H9 (cell line): ENCODE data around the gene PLCB1. TPM values are rescaled to one million over a fixed set of nuclear protein-coding genes. Genes with fewer than 3 reads are reported as not detected.

Experiments used
- DNase-seq: peaks from one replicate; pipeline ENCODE4 v3.0.0-alpha.2; 2017
- H2AFZ ChIP-seq: one replicate; pipeline ENCODE4 v1.6.1; 2013; ENCODE audit warnings: mild to moderate bottlenecking, low read length, control low read depth, moderate library complexity
- H2AK5ac ChIP-seq: 2 replicates; pipeline ENCODE4 v1.6.1; 2013; ENCODE audit warnings: low read length, control low read depth, mixed read lengths; ENCODE audit not compliant: insufficient read length
- H2BK120ac ChIP-seq: one replicate; pipeline ENCODE4 v1.6.1; 2013; ENCODE audit warnings: low read depth, mild to moderate bottlenecking, low read length, control low read depth, inconsistent platforms; ENCODE audit not compliant: poor library complexity, severe bottlenecking
- H2BK12ac ChIP-seq: 2 replicates; pipeline ENCODE4 v1.6.1; 2013; ENCODE audit warnings: low read length, control low read depth, mixed read lengths, low read depth; ENCODE audit not compliant: insufficient read length
- H2BK15ac ChIP-seq: 2 replicates; pipeline ENCODE4 v1.6.1; 2013; ENCODE audit warnings: low read depth, low read length, control low read depth
- H2BK20ac ChIP-seq: one replicate; pipeline ENCODE4 v1.6.1; 2013; ENCODE audit warnings: low read depth, mild to moderate bottlenecking, low read length, control low read depth, inconsistent platforms; ENCODE audit not compliant: poor library complexity, severe bottlenecking
- H2BK5ac ChIP-seq: 2 replicates; pipeline ENCODE4 v1.6.1; 2013; ENCODE audit warnings: low read length, control low read depth, mixed read lengths; ENCODE audit not compliant: insufficient read length
- H3K14ac ChIP-seq: 2 replicates; pipeline ENCODE4 v1.6.1; 2013; ENCODE audit warnings: low read length, control low read depth; ENCODE audit not compliant: insufficient read depth
- H3K18ac ChIP-seq: 2 replicates; pipeline ENCODE4 v1.6.1; 2013; ENCODE audit warnings: low read depth, mild to moderate bottlenecking, mixed read lengths, low read length, control low read depth; ENCODE audit not compliant: insufficient read length
- H3K23ac ChIP-seq: 2 replicates; pipeline ENCODE4 v1.6.1; 2013; ENCODE audit warnings: low read length, control low read depth, mixed read lengths, low read depth; ENCODE audit not compliant: insufficient read length
- H3K23me2 ChIP-seq: 2 replicates; pipeline ENCODE4 v1.6.1; 2013; ENCODE audit warnings: low read depth, mild to moderate bottlenecking, mixed read lengths, low read length, control low read depth; ENCODE audit not compliant: insufficient read length, poor library complexity, severe bottlenecking
- H3K27ac ChIP-seq: 2 replicates; pipeline ENCODE4 v1.5.1; 2013; ENCODE audit warnings: low read length, control low read depth, mixed read lengths, low read depth; ENCODE audit not compliant: insufficient read length
- H3K27me3 ChIP-seq: 2 replicates; pipeline ENCODE4 v1.6.1; 2013; ENCODE audit warnings: low read length, control low read depth, inconsistent platforms; ENCODE audit not compliant: insufficient read depth
- H3K4ac ChIP-seq: 2 replicates; pipeline ENCODE4 v1.6.1; 2013; ENCODE audit warnings: low read depth, mild to moderate bottlenecking, control low read depth, inconsistent platforms, low read length, moderate library complexity
- H3K4me1 ChIP-seq: 2 replicates; pipeline ENCODE4 v1.6.1; 2013; ENCODE audit warnings: low read length, control low read depth, inconsistent platforms; ENCODE audit not compliant: insufficient read depth
- H3K4me2 ChIP-seq: 2 replicates; pipeline ENCODE4 v1.6.1; 2013; ENCODE audit warnings: low read length, control low read depth, mixed read lengths; ENCODE audit not compliant: insufficient read length, insufficient read depth
- H3K56ac ChIP-seq: 2 replicates; pipeline ENCODE4 v1.6.1; 2013; ENCODE audit warnings: low read depth, mild to moderate bottlenecking, mixed read lengths, low read length, control low read depth; ENCODE audit not compliant: insufficient read length
- H3K79me1 ChIP-seq: 2 replicates; pipeline ENCODE4 v1.6.1; 2013; ENCODE audit warnings: low read depth, mild to moderate bottlenecking, moderate library complexity, low read length, control low read depth, inconsistent platforms; ENCODE audit not compliant: insufficient read depth, poor library complexity, severe bottlenecking
- H3K79me2 ChIP-seq: 2 replicates; pipeline ENCODE4 v1.6.1; 2013; ENCODE audit warnings: low read length, control low read depth, inconsistent platforms; ENCODE audit not compliant: insufficient read depth
- H3K9ac ChIP-seq: 2 replicates; pipeline ENCODE4 v1.6.1; 2013; ENCODE audit warnings: low read length, control low read depth, mixed read lengths; ENCODE audit not compliant: insufficient read length; ENCODE audit errors: extremely low read depth
- H3K9me3 ChIP-seq: one replicate; pipeline ENCODE4 v1.6.1; 2013; ENCODE audit warnings: low read depth, low read length, inconsistent platforms; ENCODE audit not compliant: control insufficient read depth
- H3T11ph ChIP-seq: one replicate; pipeline ENCODE4 v1.6.1; 2013; ENCODE audit warnings: mild to moderate bottlenecking, low read length, control low read depth, inconsistent platforms
- H4K20me1 ChIP-seq: one replicate; pipeline ENCODE4 v1.6.1; 2013; ENCODE audit not compliant: control insufficient read depth, insufficient read length, insufficient read depth
- H4K5ac ChIP-seq: 2 replicates; pipeline ENCODE4 v1.6.1; 2013; ENCODE audit warnings: low read depth, mild to moderate bottlenecking, mixed read lengths, low read length, control low read depth; ENCODE audit not compliant: insufficient read length
- H4K8ac ChIP-seq: replicated peaks from 2 replicates; pipeline ENCODE4 v1.6.1; 2013; ENCODE audit warnings: low read length, control low read depth, mixed read lengths, low read depth; ENCODE audit not compliant: insufficient read length
- H4K91ac ChIP-seq: 2 replicates; pipeline ENCODE4 v1.6.1; 2013; ENCODE audit warnings: low read depth, mild to moderate bottlenecking, moderate library complexity, mixed read lengths, low read length, control low read depth; ENCODE audit not compliant: insufficient read length
- H3K27ac Mint-ChIP-seq, 3 experiments: 2 replicates in 2 of 3; 3 replicates in 1 of 3; pipeline ENCODE4 v1.8.0; 2020 to 2021; ENCODE audit warnings: mixed read lengths in 3 of 3, mild to moderate bottlenecking in 1 of 3, moderate library complexity in 1 of 3
- H3K27me3 Mint-ChIP-seq: 2 replicates; pipeline ENCODE4 v1.8.0; 2021; ENCODE audit warnings: low read depth, mild to moderate bottlenecking, moderate library complexity, mixed read lengths
- H3K36me3 Mint-ChIP-seq, 3 experiments: 2 replicates in 2 of 3; 3 replicates in 1 of 3; pipeline ENCODE4 v1.8.0; 2020 to 2021; ENCODE audit warnings: low read depth in 3 of 3, mixed read lengths in 3 of 3; ENCODE audit not compliant: insufficient read depth in 1 of 3
- H3K4me1 Mint-ChIP-seq, 2 experiments: 2 replicates each; pipeline ENCODE4 v1.8.0; 2020; ENCODE audit warnings: mixed read lengths in 2 of 2
- H3K4me3 Mint-ChIP-seq, 2 experiments: 2 replicates in 1 of 2; 3 replicates in 1 of 2; pipeline ENCODE4 v1.8.0; 2020 to 2021; ENCODE audit warnings: mild to moderate bottlenecking in 2 of 2, mixed read lengths in 2 of 2, moderate library complexity in 1 of 2
- H3K9me3 Mint-ChIP-seq, 2 experiments: 2 replicates in 1 of 2; 3 replicates in 1 of 2; pipeline ENCODE4 v1.8.0; 2020; ENCODE audit warnings: mild to moderate bottlenecking in 2 of 2, mixed read lengths in 2 of 2, moderate library complexity in 1 of 2
- WGBS: extraction: QIAGEN DNeasy Blood & Tissue Kit; methylation state at CpG from one replicate; pipeline ENCODE4 v1.1.7; 2013; ENCODE audit warnings: missing lambda C conversion rate, low lambda C conversion rate, mixed read lengths; ENCODE audit not compliant: insufficient read length; ENCODE audit errors: extremely low coverage; 5-methylcytosine and 5-hydroxymethylcytosine counted together
- total RNA-seq: library from RNA; stranded (reverse); gene quantifications from 2 replicates; pipeline ENCODE4 v1.2.1, GENCODE V29; 2021
- TF ChIP-seq, protein P1 (sequence below): fragments of 200-600 bp; sonication (generic); conservative IDR thresholded peaks from 3 replicates; pipeline ENCODE4 v1.8.0; 2021; ENCODE audit warnings: antibody characterized with exemption, mild to moderate bottlenecking

PLCB1 gene
- total RNA-seq, 1 experiment from 2014 or later: 11.5 TPM

DNA sequence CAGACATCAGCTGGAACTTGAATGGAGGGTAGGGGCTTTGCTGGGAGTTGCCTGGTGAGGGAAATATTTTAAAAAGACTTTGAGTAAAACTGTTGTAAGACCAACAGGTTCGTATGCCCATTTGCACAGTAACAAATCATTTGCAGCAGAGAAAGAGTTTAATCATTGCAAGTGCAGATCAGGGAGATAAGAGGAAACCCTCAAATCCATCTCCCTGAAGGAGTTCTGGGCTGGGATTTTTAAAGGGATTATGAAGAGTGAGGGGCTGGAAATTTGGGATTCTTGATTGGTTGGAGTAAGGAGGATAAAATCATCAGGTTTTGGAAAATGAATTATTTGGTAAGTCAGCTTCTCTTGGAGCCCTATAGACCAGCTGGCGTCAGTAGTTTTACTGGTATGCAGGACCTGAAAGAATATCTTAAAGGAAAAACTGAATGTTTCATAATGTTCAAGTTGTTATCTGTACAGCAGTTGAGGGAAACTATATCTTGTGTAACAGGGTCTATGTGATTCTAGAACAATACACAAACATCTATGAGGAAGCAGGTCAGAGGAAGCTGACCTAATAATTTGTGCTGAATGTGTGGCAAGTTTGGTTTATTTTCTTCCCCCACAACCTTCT is 295.5 kb downstream of the PLCB1 start:
- Histone ChIP-seq H4K91ac (no peak overlapping the region), H4K5ac (no peak overlapping the region), H4K8ac (no peak overlapping the region), H3K4ac (no peak overlapping the region), H3K4me1 (peaks cover under 1% of the 10 kb centered on the region; the same call in 1 of the 2 replicates), H3K56ac (no peak overlapping the region), H3K18ac (no peak overlapping the region), H3K23me2 (no peaks in the 10 kb centered on the region), H3T11ph (no peak overlapping the region), H3K27ac (no peak overlapping the region), H2BK12ac (no peak overlapping the region), H3K9ac (no peak overlapping the region), H2BK15ac (no peak overlapping the region), H2BK5ac (no peak overlapping the region), H3K27me3 (no peaks in the 10 kb centered on the region), H3K79me2 (no peaks in the 10 kb centered on the region), H2AFZ (no peak overlapping the region), H3K23ac (no peak overlapping the region), H2BK20ac (no peak overlapping the region), H4K20me1 (no peaks in the 10 kb centered on the region), H3K79me1 (no peaks in the 10 kb centered on the region), H3K9me3 (no peaks in the 10 kb centered on the region), H3K4me2 (no peak overlapping the region), H2BK120ac (no peak overlapping the region), H3K14ac (no peak overlapping the region), H2AK5ac (no peak overlapping the region)
- Mint-ChIP-seq H3K36me3 (no peaks in the 10 kb centered on the region), H3K9me3 (no peaks in the 10 kb centered on the region), H3K27ac (no peak overlapping the region), H3K4me3 (no peak overlapping the region), H3K27me3 (no peaks in the 10 kb centered on the region), H3K4me1 (peaks cover 8 to 11% of the 10 kb centered on the region in 2 experiments)
- WGBS: no CpG with 5 or more reads among the region's 2 CpGs
- DNase-seq: no peak
- TF ChIP-seq, protein P1, sequence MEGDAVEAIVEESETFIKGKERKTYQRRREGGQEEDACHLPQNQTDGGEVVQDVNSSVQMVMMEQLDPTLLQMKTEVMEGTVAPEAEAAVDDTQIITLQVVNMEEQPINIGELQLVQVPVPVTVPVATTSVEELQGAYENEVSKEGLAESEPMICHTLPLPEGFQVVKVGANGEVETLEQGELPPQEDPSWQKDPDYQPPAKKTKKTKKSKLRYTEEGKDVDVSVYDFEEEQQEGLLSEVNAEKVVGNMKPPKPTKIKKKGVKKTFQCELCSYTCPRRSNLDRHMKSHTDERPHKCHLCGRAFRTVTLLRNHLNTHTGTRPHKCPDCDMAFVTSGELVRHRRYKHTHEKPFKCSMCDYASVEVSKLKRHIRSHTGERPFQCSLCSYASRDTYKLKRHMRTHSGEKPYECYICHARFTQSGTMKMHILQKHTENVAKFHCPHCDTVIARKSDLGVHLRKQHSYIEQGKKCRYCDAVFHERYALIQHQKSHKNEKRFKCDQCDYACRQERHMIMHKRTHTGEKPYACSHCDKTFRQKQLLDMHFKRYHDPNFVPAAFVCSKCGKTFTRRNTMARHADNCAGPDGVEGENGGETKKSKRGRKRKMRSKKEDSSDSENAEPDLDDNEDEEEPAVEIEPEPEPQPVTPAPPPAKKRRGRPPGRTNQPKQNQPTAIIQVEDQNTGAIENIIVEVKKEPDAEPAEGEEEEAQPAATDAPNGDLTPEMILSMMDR: no peak
